Gastrocnemius medialis (tissue), 4 donors: ENCODE data around the gene RAD23B. TPM values are rescaled to one million over a fixed set of nuclear protein-coding genes. Genes with fewer than 3 reads are reported as not detected.
"Not testable (repeated sequence)": the region's sequence is repeated elsewhere in the genome, so short reads cannot be mapped to it uniquely, and the experiment has no call there.

Experiments
- ATAC-seq, 2 donors: fragments of 150-250 bp; one replicate each; pipeline ENCODE4 v1.9.1; 2016
- DNase-seq, 2 donors: peaks; one replicate each; pipeline ENCODE4 v3.0.0-alpha.2; 2019
- H3K27ac ChIP-seq, 4 donors: fragments of 200-600 bp; sonication (generic); 1 replicate in 1 of 4; 2 replicates in 3 of 4; pipeline ENCODE4 v1.5.1; 2016 to 2018; ENCODE audit warnings: mild to moderate bottlenecking in 2 of 4, moderate library complexity in 1 of 4
- H3K27me3 ChIP-seq, 3 donors: fragments of 200-600 bp; sonication (generic) in 2 of 3; 1 replicate in 1 of 3; 2 replicates in 2 of 3; pipeline versions ENCODE4 v1.5.1 to v1.6.0; 2016 to 2019; ENCODE audit warnings: mild to moderate bottlenecking in 1 of 3, moderate library complexity in 1 of 3
- H3K36me3 ChIP-seq, 2 donors: fragments of 200-600 bp; sonication (generic) in 1 of 2; one replicate each; pipeline ENCODE4 v1.5.1; 2017 to 2018
- H3K4me1 ChIP-seq, 2 donors: fragments of 200-600 bp; sonication (generic) in 1 of 2; one replicate each; pipeline ENCODE4 v1.5.1; 2016 to 2017; ENCODE audit warnings: mild to moderate bottlenecking in 2 of 2
- H3K4me3 ChIP-seq, 4 donors: fragments of 200-600 bp; sonication (generic) in 3 of 4; 1 replicate in 1 of 4; 2 replicates in 3 of 4; pipeline ENCODE4 v1.5.1; 2016 to 2019; ENCODE audit warnings: mild to moderate bottlenecking in 2 of 4
- H3K9me3 ChIP-seq, 3 donors: fragments of 200-600 bp; sonication (generic) in 2 of 3; 1 replicate in 1 of 3; 2 replicates in 2 of 3; pipeline ENCODE4 v1.5.1; 2016 to 2019
- CTCF ChIP-seq, 5 experiments: fragments of 450-650 bp in 3 of 5; fragments of 200-600 bp in 2 of 5; sonication (generic) in 2 of 5; IDR thresholded peaks in 4 of 5; conservative IDR thresholded peaks in 1 of 5; 1 replicate in 4 of 5; 2 replicates in 1 of 5; pipeline ENCODE4 v1.5.1; 2016 to 2019; ENCODE audit warnings: antibody characterized with exemption in 5 of 5, mild to moderate bottlenecking in 3 of 5, moderate library complexity in 3 of 5
- POLR2A ChIP-seq, 2 donors: fragments of 450-650 bp; IDR thresholded peaks; one replicate each; pipeline ENCODE4 v1.6.1; 2017; ENCODE audit warnings: antibody characterized with exemption in 2 of 2, mild to moderate bottlenecking in 2 of 2, moderate library complexity in 2 of 2
- in situ Hi-C, 4 donors: fragments of 200-750 bp; cut with MboI; loops; one replicate each; pipeline versions ENCODE4 v1.15.0 to v1.8.0; 2017; ENCODE audit warnings: low sequenced_read_pairs in 4 of 4
- intact Hi-C: fragments of 100-400 bp; cut with DNase I; formaldehyde crosslinking; loops from one replicate; pipeline ENCODE4 v1.15.1; 2023; ENCODE audit warnings: low total_unique reads
- total RNA-seq, 4 donors: library from RNA; depleted of rRNA; stranded (reverse); fragments of >200 nt; gene quantifications; one replicate each; pipeline versions ENCODE4 v1.1.0 to v1.2.3, GENCODE V29; 2016

Gene RAD23B
- total RNA-seq, 4 donors from 2014 or later: 163 to 249 (median 188) TPM

DNA sequence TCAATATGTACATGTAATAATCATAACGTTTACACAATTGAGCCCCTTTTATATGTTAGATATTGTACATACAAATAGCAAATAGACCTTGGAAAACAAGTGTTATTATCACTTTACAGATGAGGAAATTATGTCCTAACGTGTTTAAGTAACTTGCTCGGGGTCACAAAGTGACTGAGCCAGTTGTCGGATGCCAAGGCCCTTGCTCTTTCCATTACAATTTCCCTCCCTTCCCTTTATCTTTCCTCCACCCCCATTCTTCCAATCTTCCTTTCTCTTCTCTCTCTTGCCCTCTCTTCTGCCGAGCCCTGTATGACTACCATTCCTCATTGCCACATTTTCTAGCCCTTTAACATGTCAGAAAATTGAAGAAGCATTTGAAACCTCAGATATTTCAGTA, 34.4 kb upstream of the RAD23B start:
- TF ChIP-seq POLR2A (IDR thresholded peaks at IDR 0.05): no peak
- TF ChIP-seq CTCF (IDR thresholded peaks at IDR 0.05 in 4 of 5, conservative IDR thresholded peaks at IDR 0.05 in 1 of 5): no peak
- intact Hi-C loops: no loop called here
- peak in 1 of 2 donors; percentile 18 for ATAC-seq
- H3K4me3 ChIP-seq: no peak overlapping the region
- no peaks in the 10 kb centered on the region for H3K36me3 ChIP-seq
- H3K27me3 ChIP-seq: no peaks in the 10 kb centered on the region
- in situ Hi-C loops: loop anchor here in 1 of 4 donors (25.0 kb wide), 1 partner anchor 89 kb away; no protein-coding TSS in a partner anchor
- peak overlapping the region; percentile 28 to 68 (median 44) for H3K27ac ChIP-seq
- no peak for DNase-seq
- H3K4me1 ChIP-seq: peaks cover 24 to 33% of the 10 kb centered on the region in 2 donors
- H3K9me3 ChIP-seq: no peaks in the 10 kb centered on the region

- TF ChIP-seq POLR2A (IDR thresholded peaks at IDR 0.05): no peak
- Histone ChIP-seq H3K27ac (peak overlapping the region; percentile 28 to 68 (median 44)), H3K4me3 (no peak overlapping the region), H3K9me3 (no peaks in the 10 kb centered on the region), H3K36me3 (no peaks in the 10 kb centered on the region), H3K27me3 (no peaks in the 10 kb centered on the region), H3K4me1 (peaks cover 21 to 32% of the 10 kb centered on the region in 2 donors)
- DNase-seq: no peak
- ATAC-seq: peak in 1 of 2 donors; percentile 61
- intact Hi-C loops: no loop called here
- in situ Hi-C loops: loop anchor here in 1 of 4 donors (25.0 kb wide), 1 partner anchor 88 kb away; no protein-coding TSS in a partner anchor
Measured at GRCh38 chr9:107249131-107249533, 33.9 kb upstream of the RAD23B start.

- peak overlapping the region in 1 of 4 donors; percentile 68 for H3K27ac ChIP-seq
- intact Hi-C loops (no loop called here), in situ Hi-C loops (loop anchor here in 1 of 4 donors (25.0 kb wide), 1 partner anchor 88 kb away; no protein-coding TSS in a partner anchor)
- no peak overlapping the region for H3K4me3 ChIP-seq
- no peaks in the 10 kb centered on the region for H3K36me3 ChIP-seq
- H3K27me3 ChIP-seq: no peaks in the 10 kb centered on the region
- TF ChIP-seq CTCF (IDR thresholded peaks at IDR 0.05 in 4 of 5, conservative IDR thresholded peaks at IDR 0.05 in 1 of 5): no peak
- no peak for TF ChIP-seq POLR2A (IDR thresholded peaks at IDR 0.05)
- peaks cover 20 to 28% of the 10 kb centered on the region in 2 donors for H3K4me1 ChIP-seq
- ATAC-seq (no peak), DNase-seq (no peak)
- no peaks in the 10 kb centered on the region for H3K9me3 ChIP-seq
Measured at GRCh38 chr9:107249665-107250285, 33.3 kb upstream of the RAD23B start.

DNA sequence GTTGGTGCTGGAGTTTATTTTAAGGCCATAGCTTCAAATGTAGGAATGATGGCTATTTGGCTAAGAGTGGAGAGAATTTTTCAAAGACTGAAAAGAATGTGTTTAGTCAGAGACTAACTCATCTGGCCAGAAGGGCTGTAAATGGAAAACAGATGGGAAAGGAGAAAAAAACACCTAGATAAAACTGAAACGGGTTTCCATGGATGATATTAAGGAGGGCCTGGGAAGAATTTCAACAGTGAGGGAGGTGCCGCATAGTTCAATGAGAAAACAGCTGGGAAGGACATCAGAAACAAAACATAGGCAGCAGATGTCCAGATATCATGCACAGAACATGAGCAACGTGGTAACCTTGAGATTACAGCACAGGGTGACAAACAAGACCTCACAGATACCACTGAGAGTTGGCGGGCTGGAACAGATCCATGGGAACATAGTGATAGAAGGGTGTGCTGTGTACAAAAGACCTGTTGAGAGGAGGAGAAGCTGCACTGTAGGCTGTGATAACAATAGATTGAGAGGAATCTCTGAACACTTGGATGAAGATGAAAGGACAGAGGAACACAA, 31.2 kb upstream of the RAD23B start:
- peak; percentile 5 to 34 for DNase-seq
- no peaks in the 10 kb centered on the region for H3K36me3 ChIP-seq
- ATAC-seq: peak; percentile 58 to 75
- in situ Hi-C loops: no loop called here
- intact Hi-C loops: no loop called here
- peak overlapping the region; percentile 16 to 62 (median 43) for H3K27ac ChIP-seq
- no peaks in the 10 kb centered on the region for H3K9me3 ChIP-seq
- no peaks in the 10 kb centered on the region for H3K27me3 ChIP-seq
- TF ChIP-seq CTCF (IDR thresholded peaks at IDR 0.05 in 4 of 5, conservative IDR thresholded peaks at IDR 0.05 in 1 of 5) (no peak), POLR2A (IDR thresholded peaks at IDR 0.05) (no peak)
- peaks cover 20 to 28% of the 10 kb centered on the region in 2 donors for H3K4me1 ChIP-seq
- no peak overlapping the region for H3K4me3 ChIP-seq

DNA sequence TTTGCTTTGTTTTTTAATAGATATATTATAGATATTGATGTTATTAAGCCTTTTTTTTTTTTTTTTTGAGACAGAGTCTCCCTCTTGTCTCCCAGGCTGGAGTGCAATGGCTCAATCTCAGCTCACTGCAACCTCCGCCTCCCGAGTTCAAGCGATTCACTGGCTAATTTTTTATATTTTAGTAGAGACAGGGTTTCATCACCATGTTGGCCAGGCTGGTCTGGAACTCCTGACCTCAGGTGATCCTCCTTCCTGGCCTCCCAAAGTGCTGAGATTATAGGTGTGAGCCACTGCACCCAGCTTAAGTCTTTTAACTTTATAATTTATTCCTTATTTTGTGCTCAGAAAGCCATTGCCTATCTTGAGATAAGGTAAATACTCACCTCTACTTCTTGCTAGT, 24.2 kb upstream of the RAD23B start:
- H3K27me3 ChIP-seq: no peaks in the 10 kb centered on the region
- no peaks in the 10 kb centered on the region for H3K36me3 ChIP-seq
- no peak for DNase-seq
- no peak overlapping the region for H3K4me3 ChIP-seq
- H3K27ac ChIP-seq: no peak overlapping the region
- intact Hi-C loops (no loop called here), in situ Hi-C loops (no loop called here)
- no peaks in the 10 kb centered on the region for H3K4me1 ChIP-seq
- ATAC-seq: no peak
- no peak for TF ChIP-seq POLR2A (IDR thresholded peaks at IDR 0.05)
- no peak for TF ChIP-seq CTCF (IDR thresholded peaks at IDR 0.05 in 4 of 5, conservative IDR thresholded peaks at IDR 0.05 in 1 of 5)
- H3K9me3 ChIP-seq: no peaks in the 10 kb centered on the region

DNA sequence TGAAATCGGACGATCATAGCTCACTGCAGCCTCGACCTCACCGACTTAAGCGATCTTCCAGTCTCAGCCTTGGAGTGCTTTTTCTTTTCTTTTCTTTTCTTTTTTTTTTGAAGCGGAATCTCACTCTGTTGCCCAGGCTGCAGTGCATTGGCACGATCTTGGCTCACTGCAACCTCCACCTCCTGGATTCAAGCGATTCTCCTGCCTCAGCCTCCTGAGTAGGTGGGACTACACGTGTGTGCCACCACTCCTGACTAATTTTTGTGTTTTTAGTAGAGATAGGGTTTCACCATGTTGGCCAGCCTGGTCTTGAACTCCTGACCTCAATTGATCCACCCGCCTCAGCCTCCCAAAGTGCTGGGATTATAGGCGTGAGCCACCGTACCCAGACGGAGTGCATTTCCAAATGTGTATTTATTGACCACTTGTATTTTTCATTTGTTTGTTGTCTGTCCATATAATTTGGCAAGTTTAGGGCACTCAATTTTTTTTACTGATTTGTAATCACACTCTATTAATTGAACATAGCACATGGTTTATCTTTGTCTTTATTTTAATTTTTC, 23.2 kb upstream of the RAD23B start:
- in situ Hi-C loops, H3K4me1 ChIP-seq, DNase-seq, H3K27me3 ChIP-seq, ATAC-seq, H3K9me3 ChIP-seq, H3K4me3 ChIP-seq, H3K36me3 ChIP-seq, H3K27ac ChIP-seq, intact Hi-C loops: not testable (repeated sequence)
